ENCODE results near the gene MORC4.

GRCh38 chrX:106951230-106951629 is 48.8 kb downstream of the MORC4 start:
- TF ChIP-seq CTCF (IDR thresholded peaks at IDR 0.05), result no peak
- TF ChIP-seq ZFX (IDR thresholded peaks at IDR 0.05; ENCODE audit: borderline replicate concordance), result no peak
